HCT116 (cell line): ENCODE measurements around the gene KSR1. TPM values are rescaled to one million over a fixed set of nuclear protein-coding genes. Genes with fewer than 3 reads are reported as not detected.
A peak's percentile ranks its signal among the peaks of the same experiment; 100 is the strongest.

Experiments
- ATAC-seq: fragments of 200-7000 bp; cut with Tn5 transposase; 2 replicates; pipeline ENCODE4 v1.9.1; 2020; ENCODE audit warnings: mild to moderate bottlenecking, moderate library complexity
- BruUV-seq: library from RNA; stranded (reverse); fragments of 400-500 nt; replicated peaks from 2 replicates; lab custom pipeline; 2021; lab: Mats Ljungman, UMichigan
- CTCF ChIA-PET: fragments of 300-600 bp; sonication (Branson Sonifier 250); formaldehyde crosslinking; loops from one replicate; lab custom pipeline; 2021; ENCODE audit warnings: antibody characterized with exemption; lab: Charles Lee
- POLR2A ChIA-PET: fragments of 300-600, 350-600 bp; sonication (Branson Sonifier 250); formaldehyde crosslinking; loops from one replicate; lab custom pipeline; 2021; ENCODE audit warnings: antibody characterized with exemption; lab: Charles Lee
- RAD21 ChIA-PET, 2 experiments: fragments of 300-600 bp; sonication (Branson Sonifier 250); formaldehyde crosslinking; loops; one replicate each; lab custom pipeline; 2023; ENCODE audit warnings: low total read pairs in 2 of 2; ENCODE audit not compliant: uncharacterized antibody in 2 of 2, unreplicated experiment in 2 of 2, low non-redundant PET in 1 of 2; lab: Charles Lee
- DNase-seq: peaks from one replicate; pipeline ENCODE4 v3.0.0-alpha.2; 2010; ENCODE audit warnings: low read depth, low spot score
- H2AFZ ChIP-seq: fragments of 200-600 bp; shearing (Covaris generic), sonication (generic); 2 replicates; pipeline ENCODE4 v1.6.1; 2017; ENCODE audit warnings: low read depth, mixed run types, mixed read lengths, antibody characterized with exemption, low read length; ENCODE audit not compliant: poor library complexity, severe bottlenecking
- H3K27ac ChIP-seq: 2 replicates; pipeline ENCODE4 v1.5.1; 2012; ENCODE audit warnings: low read depth, low read length
- H3K27me3 ChIP-seq: fragments of 200-600 bp; sonication (generic); 2 replicates; pipeline ENCODE4 v1.6.1; 2016; ENCODE audit warnings: mixed run types, low read length, mixed read lengths; ENCODE audit not compliant: insufficient read depth
- H3K36me3 ChIP-seq, 2 experiments: fragments of 200-500 bp in 1 of 2; fragments of 200-600 bp in 1 of 2; sonication (Bioruptor generic) in 1 of 2; sonication (generic) in 1 of 2; 2 replicates each; pipeline versions ENCODE4 v1.5.1 to v1.6.1; 2014 to 2016; ENCODE audit warnings: low read length in 2 of 2, inconsistent platforms in 1 of 2, mixed read lengths in 1 of 2, mixed run types in 1 of 2; ENCODE audit not compliant: insufficient read depth in 2 of 2, control insufficient read depth in 1 of 2
- H3K4me1 ChIP-seq, 2 experiments: fragments of 200-600 bp in 1 of 2; sonication (generic) in 1 of 2; 2 replicates each; pipeline versions ENCODE4 v1.5.1 to v1.6.1; 2012 to 2017; ENCODE audit warnings: low read length in 2 of 2, inconsistent platforms in 1 of 2, mild to moderate bottlenecking in 1 of 2, mixed read lengths in 1 of 2, mixed run types in 1 of 2, moderate library complexity in 1 of 2; ENCODE audit not compliant: insufficient read depth in 2 of 2, control insufficient read depth in 1 of 2
- H3K4me2 ChIP-seq: fragments of 200-600 bp; sonication (generic); 2 replicates; pipeline ENCODE4 v1.6.1; 2017; ENCODE audit warnings: mixed run types, low read length, mixed read lengths
- H3K4me3 ChIP-seq, 2 experiments: fragments of 200-600 bp in 1 of 2; sonication (generic) in 1 of 2; replicated peaks in 1 of 2; 2 replicates each; pipeline ENCODE4 v1.5.1; 2011 to 2016; ENCODE audit warnings: low read length in 2 of 2, control low read depth in 1 of 2, low read depth in 1 of 2, mild to moderate bottlenecking in 1 of 2, mixed read lengths in 1 of 2, mixed run types in 1 of 2
- H3K79me2 ChIP-seq: fragments of 200-600 bp; sonication (generic); 2 replicates; pipeline ENCODE4 v1.6.1; 2017; ENCODE audit warnings: mild to moderate bottlenecking, mixed run types, low read length, moderate library complexity, mixed read lengths; ENCODE audit not compliant: insufficient read depth
- H3K9ac ChIP-seq: fragments of 200-600 bp; sonication (generic); 2 replicates; pipeline ENCODE4 v1.6.1; 2016; ENCODE audit warnings: low read length, mixed read lengths
- H3K9me2 ChIP-seq: fragments of 200-600 bp; sonication (generic), shearing (Covaris generic); 2 replicates; pipeline ENCODE4 v1.6.1; 2017; ENCODE audit warnings: mixed run types, mild to moderate bottlenecking, moderate library complexity; ENCODE audit not compliant: insufficient read depth
- H3K9me3 ChIP-seq, 2 experiments: fragments of 200-500 bp in 1 of 2; fragments of 200-600 bp in 1 of 2; sonication (Bioruptor generic) in 1 of 2; sonication (generic) in 1 of 2; 2 replicates each; pipeline ENCODE4 v1.6.1; 2014 to 2017; ENCODE audit warnings: low read length in 2 of 2, mixed read lengths in 2 of 2, inconsistent platforms in 1 of 2, low read depth in 1 of 2, mild to moderate bottlenecking in 1 of 2, mixed run types in 1 of 2, moderate library complexity in 1 of 2; ENCODE audit not compliant: control insufficient read depth in 1 of 2, insufficient read depth in 1 of 2
- H4K20me1 ChIP-seq: fragments of 200-600 bp; sonication (generic), shearing (Covaris generic); 2 replicates; pipeline ENCODE4 v1.6.1; 2017; ENCODE audit warnings: mixed run types, mild to moderate bottlenecking, moderate library complexity; ENCODE audit not compliant: insufficient read depth
- CBX3 ChIP-seq: IDR thresholded peaks from 2 replicates; pipeline ENCODE4 v1.6.1; 2012; ENCODE audit warnings: low read depth
- ELF1 ChIP-seq: IDR thresholded peaks from 2 replicates; pipeline ENCODE4 v1.6.1; 2012; ENCODE audit warnings: low read depth, borderline replicate concordance
- EZH2phosphoT487 ChIP-seq: fragments of 200-600 bp; IDR thresholded peaks from 2 replicates; pipeline ENCODE4 v1.6.1; 2018; ENCODE audit warnings: antibody characterized with exemption, borderline replicate concordance
- FOSL1 ChIP-seq: IDR thresholded peaks from 2 replicates; pipeline ENCODE4 v1.6.1; 2012; ENCODE audit warnings: low read depth
- MAX ChIP-seq: IDR thresholded peaks from 2 replicates; pipeline ENCODE4 v1.6.1; 2012
- POLR2A ChIP-seq: IDR thresholded peaks from 2 replicates; pipeline ENCODE4 v1.7.0; 2011; ENCODE audit warnings: borderline replicate concordance; ENCODE audit not compliant: insufficient read depth, insufficient read length; ENCODE audit errors: extremely low read depth
- POLR2AphosphoS5 ChIP-seq: IDR thresholded peaks from 2 replicates; pipeline ENCODE4 v1.6.1; 2011; ENCODE audit warnings: mild to moderate bottlenecking, low read depth, low read length, moderate library complexity
- REST ChIP-seq: IDR thresholded peaks from 2 replicates; pipeline ENCODE4 v1.6.1; 2012; ENCODE audit warnings: low read depth
- SIN3A ChIP-seq: IDR thresholded peaks from 2 replicates; pipeline ENCODE4 v1.6.1; 2012; ENCODE audit warnings: low read depth
- YY1 ChIP-seq: IDR thresholded peaks from 2 replicates; pipeline ENCODE4 v1.6.1; 2011; ENCODE audit warnings: low read length, low read depth, moderate library complexity, mild to moderate bottlenecking; ENCODE audit not compliant: insufficient replicate concordance; ENCODE audit errors: extremely low read depth
- ZBTB33 ChIP-seq: IDR thresholded peaks from 2 replicates; pipeline ENCODE4 v1.6.1; 2011; ENCODE audit warnings: mild to moderate bottlenecking, low read length, moderate library complexity; ENCODE audit not compliant: insufficient replicate concordance; ENCODE audit errors: extremely low read depth
- ZFX ChIP-seq: fragments of 450-650 bp; IDR thresholded peaks from 2 replicates; pipeline ENCODE4 v1.6.1; 2017
- ZNF274 ChIP-seq: fragments of 200-500 bp; sonication (Bioruptor generic); IDR thresholded peaks from 2 replicates; pipeline ENCODE4 v1.6.1; 2014; ENCODE audit warnings: mild to moderate bottlenecking, low read depth, low read length, inconsistent platforms
- intact Hi-C: fragments of 100-400 bp; cut with micrococcal nuclease; formaldehyde crosslinking; loops from 2 replicates; pipeline ENCODE4 v1.10.0; 2022
- total RNA-seq: library from RNA; stranded (reverse); gene quantifications from one replicate; pipeline ENCODE4 v1.2.1, GENCODE V29; 2021; ENCODE audit not compliant: unreplicated experiment

The KSR1 gene
- total RNA-seq, 1 experiment from 2014 or later: 16.5 TPM

GRCh38 chr17:27456681-27457359 is 572 bp downstream of the KSR1 start:
- no TSS peak for BruUV-seq
- intact Hi-C loops: no loop called here
- Histone ChIP-seq H3K27ac (peak overlapping the region; percentile 36; the same call in 1 of the 2 replicates), H3K27me3 (no peaks in the 10 kb centered on the region), H2AFZ (no peak overlapping the region), H4K20me1 (no peaks in the 10 kb centered on the region), H3K9ac (peak overlapping the region; percentile 58), H3K9me3 (no peaks in the 10 kb centered on the region), H3K79me2 (peaks cover 6% of the 10 kb centered on the region; the same call in 1 of the 2 replicates), H3K4me2 (peak overlapping the region; percentile 82), H3K36me3 (no peaks in the 10 kb centered on the region), H3K4me1 (peaks cover 17 to 26% of the 10 kb centered on the region in 2 experiments), H3K4me3 (peak overlapping the region; percentile 63 to 71), H3K9me2 (no peaks in the 10 kb centered on the region)
- DNase-seq (no peak), ATAC-seq (no peak; the same call in 1 of the 2 replicates)
- no peak for TF ChIP-seq POLR2AphosphoS5
- no peak for TF ChIP-seq ZBTB33
- ChIA-PET POLR2A (interaction anchor here (1.2 to 1.6 kb wide), 4 partner anchors 10 to 162 kb away, joined by 3 to 4 read pairs (median 4); no protein-coding TSS in a partner anchor), CTCF (interaction anchor here (1.0 to 1.2 kb wide), 4 partner anchors 26 to 143 kb away, joined by 3 to 10 read pairs (median 4); no protein-coding TSS in a partner anchor), RAD21 (interaction anchor here (0.7 to 1.3 kb wide), 2 partner anchors 110 to 122 kb away, joined by 3 to 4 read pairs; no protein-coding TSS in a partner anchor)

- Histone ChIP-seq H3K4me2 (peak overlapping the region; percentile 82), H3K27ac (no peak overlapping the region), H3K9me2 (no peaks in the 10 kb centered on the region), H3K36me3 (no peaks in the 10 kb centered on the region), H3K9me3 (no peaks in the 10 kb centered on the region), H3K9ac (peak overlapping the region; percentile 58), H3K79me2 (peaks cover 6% of the 10 kb centered on the region; the same call in 1 of the 2 replicates), H3K4me1 (peaks cover 17 to 26% of the 10 kb centered on the region in 2 experiments), H2AFZ (no peak overlapping the region), H4K20me1 (no peaks in the 10 kb centered on the region), H3K4me3 (peak overlapping the region; percentile 63 to 71), H3K27me3 (no peaks in the 10 kb centered on the region)
- intact Hi-C loops: no loop called here
- RAD21 ChIA-PET: no interaction called here
- ATAC-seq: no peak
- POLR2A ChIA-PET: interaction anchor here (1.6 kb wide), 2 partner anchors 10 to 142 kb away, joined by 3 to 4 read pairs; no protein-coding TSS in a partner anchor
- BruUV-seq: no TSS peak
- no peak for DNase-seq
- CTCF ChIA-PET: interaction anchor here (1.0 kb wide), 1 partner anchor 212 kb away, joined by 3 read pairs; no protein-coding TSS in a partner anchor
- no peak for TF ChIP-seq POLR2A
- TF ChIP-seq MAX: no peak
- TF ChIP-seq EZH2phosphoT487: no peak
- no peak for TF ChIP-seq ZNF274
- TF ChIP-seq CBX3: no peak
- no peak for TF ChIP-seq REST
- TF ChIP-seq SIN3A: no peak
- no peak for TF ChIP-seq POLR2AphosphoS5
- TF ChIP-seq YY1: no peak
- TF ChIP-seq ELF1: no peak
- no peak for TF ChIP-seq ZFX
- no peak for TF ChIP-seq FOSL1
Measured at GRCh38 chr17:27457360-27457715, 1.1 kb downstream of the KSR1 start.
